HL-60/S4 (cell line): ENCODE results near the gene OGFOD1.
"Not testable (repeated sequence)": the region's sequence is repeated elsewhere in the genome, so short reads cannot be mapped to it uniquely, and the experiment has no call there.

Experiments used
- in situ Hi-C: fragments of 300-500 bp; cut with MboI; formaldehyde crosslinking; loops from 2 replicates; pipeline ENCODE4 v1.14.3; 2022; ENCODE audit warnings: low sequenced_read_pairs

The OGFOD1 gene

DNA sequence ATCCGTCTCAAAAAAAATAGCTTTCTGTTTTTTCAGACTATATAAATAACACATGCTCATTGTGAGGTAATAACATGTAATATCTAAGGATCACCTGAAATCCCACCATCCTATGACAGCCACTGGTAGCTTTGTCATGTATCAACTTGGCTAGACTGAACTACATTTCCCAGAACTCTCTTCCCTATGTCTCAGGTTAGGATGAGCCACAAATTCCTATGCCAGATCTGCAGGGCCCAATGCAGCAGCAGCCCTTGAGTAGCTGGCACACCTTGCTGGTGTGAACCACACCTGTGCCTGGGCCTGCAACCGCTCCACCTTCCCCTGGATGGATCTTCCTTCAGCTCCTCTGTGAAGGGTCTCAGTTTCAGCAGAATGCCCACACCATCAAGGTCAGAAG, 28.1 kb downstream of the OGFOD1 start:
- in situ Hi-C loops: no loop called here

DNA sequence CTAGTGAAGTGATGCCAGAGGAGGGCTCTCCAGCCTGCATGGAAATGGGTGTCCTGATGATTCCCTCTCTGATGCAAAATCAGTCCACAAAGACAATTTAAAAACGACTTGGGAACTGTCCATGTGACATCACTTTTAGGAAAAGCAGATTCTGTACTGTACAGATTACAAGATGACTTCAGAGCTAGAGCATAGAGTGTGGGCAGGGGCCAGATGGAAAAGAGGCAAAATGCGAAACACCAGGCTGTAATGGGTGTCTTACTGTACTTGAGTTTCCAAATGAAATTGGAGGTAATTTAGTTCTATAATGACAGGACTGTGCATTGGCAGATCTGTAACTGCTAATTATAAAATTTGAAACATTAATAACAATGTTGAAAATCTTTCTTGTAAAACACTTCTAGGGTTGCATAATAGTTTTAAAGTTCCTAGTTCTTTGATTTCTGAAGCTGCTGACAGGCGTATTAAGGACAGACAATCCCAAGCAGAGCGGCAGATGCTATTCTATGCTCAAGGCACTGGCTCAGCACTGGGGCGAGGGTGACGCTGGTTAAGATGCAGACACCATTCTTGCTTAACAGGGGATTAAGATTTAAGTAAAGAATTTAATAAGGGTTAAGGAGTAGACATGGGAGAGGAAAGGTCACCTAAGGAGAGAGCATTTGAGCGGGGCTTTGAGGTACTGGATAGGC, 29.6 kb downstream of the OGFOD1 start:
- in situ Hi-C loops: no loop called here

DNA sequence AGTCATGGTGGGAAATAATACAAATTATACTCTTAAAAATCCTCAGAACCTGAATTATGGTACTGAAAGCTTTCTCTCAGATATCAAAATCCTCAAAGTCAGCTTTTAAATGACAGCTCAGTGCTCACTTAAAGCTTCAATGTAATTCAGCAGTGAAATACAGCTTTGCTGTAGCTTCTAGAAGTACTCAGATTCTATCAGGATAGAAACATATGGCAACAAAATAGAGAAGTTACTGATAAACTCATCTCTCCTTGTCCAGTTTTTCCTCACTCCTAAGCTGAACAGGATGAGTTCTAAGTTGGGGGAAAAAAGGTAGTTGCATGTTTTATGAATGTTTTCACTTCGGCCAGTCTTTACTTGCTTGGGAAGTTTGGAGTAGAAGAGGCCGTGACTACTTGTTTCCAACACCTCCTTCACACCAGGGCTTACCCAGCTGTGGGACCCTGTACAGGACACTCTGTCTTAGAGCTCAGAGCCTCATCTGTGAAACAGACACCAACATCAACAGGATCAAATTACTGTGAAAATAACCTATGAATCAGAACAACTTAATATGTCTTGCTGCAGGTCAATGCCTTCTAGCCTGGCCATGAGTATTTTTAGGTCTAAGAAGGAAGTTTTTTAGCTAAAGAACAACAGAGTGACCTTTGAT, 30.2 kb downstream of the OGFOD1 start:
- in situ Hi-C loops: no loop called here

DNA sequence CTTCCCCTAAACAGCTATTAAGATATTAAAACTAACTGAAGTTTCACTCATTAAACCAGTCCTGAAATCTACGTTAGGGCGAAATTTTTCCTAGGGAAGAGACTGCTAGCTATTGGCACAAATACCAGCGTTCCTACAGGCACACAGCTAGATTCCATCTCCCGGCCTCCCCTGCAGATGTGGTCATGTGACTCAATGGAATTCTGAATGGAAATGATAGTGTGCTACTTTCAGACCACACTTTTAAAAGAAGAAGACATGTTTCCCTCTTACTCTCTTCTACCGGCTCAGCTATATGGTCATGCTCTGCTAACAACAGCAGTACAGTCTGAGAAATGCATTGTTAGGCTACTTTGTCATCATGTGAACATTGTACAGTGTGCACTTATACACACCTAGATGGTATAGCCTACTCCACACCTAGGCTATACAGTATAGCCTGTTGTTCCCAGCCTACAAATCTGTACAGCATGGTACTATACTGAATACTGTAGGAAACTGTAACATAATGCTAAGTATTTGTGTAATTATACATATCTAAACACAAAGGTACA, 31.4 kb downstream of the OGFOD1 start:
- in situ Hi-C loops: no loop called here

DNA sequence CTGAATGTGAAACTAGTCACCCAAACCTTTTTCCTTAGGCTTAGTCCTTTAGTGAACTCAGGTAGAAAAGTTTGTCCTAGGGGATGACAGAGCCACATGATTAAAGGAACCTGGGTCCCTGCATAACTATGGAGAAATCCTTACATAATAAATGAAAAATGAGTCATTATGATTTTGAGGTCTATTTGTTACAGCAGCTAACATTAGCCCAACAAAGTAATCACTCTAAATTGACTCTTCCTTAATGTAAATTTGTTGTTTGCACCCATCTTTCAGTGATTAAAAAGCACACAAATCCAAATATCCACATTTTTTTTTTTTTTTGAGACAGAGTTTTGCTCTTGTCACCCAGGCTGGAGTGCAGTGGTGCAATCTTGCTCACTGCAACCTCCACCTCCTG, 32.0 kb downstream of the OGFOD1 start:
- in situ Hi-C loops: no loop called here

DNA sequence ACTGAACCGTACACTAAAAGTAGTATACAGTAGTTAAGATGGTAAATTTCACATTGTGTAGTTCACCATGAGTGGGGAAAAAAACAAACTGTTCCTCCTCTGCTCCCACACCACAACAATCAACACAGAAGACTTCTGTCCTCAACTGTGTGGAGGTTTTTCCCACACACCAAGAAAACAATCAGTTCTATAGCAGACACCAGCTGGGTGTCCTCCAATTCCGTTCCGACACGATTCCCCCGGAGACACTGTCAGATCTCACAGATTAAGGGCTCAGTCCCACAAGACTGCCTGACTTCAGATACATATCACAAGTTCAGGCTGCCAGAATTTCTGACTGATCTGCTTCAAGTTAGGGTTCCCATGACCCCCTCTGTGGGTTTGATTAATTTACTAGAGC, 36.7 kb downstream of the OGFOD1 start:
- in situ Hi-C loops: no loop called here

DNA sequence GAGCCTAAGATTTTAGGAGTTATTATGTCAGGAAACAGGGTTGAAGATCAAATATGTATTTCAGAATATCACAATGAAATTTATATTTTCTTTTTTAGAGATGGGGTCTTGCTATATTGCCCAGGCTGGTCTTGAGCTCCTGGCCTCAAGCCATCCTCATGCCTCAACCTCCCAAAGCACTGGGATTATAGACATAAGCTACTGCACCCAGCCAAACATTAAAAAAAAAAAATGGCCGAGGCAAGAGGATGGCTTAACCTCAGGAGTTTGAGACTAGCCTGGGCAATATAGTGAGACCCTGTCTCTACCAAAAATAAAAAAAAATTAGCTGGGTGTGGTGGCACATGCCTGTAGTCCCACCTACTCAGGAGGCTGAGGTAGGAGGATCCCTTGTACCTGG, 37.5 kb downstream of the OGFOD1 start:
- in situ Hi-C loops: not testable (repeated sequence)

DNA sequence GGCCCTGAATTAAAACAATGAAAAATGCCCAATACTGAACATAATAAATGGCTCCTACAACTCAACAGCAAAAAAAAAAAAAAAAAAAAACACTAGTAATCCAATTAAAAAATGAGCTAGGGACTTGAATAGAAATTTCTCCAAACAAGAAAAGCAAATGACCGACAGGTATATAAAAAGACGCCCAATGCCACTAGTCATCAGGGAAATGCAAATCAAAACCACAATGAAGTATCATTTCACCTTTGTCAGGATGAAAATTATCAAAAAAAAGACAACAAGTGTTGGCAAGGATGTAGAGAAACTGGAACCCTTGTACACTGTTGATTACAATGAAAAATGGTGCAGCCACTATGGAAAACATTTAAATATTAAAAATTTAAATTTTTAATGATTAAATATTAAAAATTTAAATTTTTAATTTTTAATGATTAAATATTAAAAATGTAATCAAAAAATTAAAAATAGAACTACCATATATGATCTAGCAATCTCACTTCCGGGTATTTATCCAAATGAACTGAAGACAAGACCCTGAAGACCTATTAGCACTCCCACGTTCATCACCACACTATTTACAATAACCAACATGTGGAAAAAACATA, 40.4 kb downstream of the OGFOD1 start:
- in situ Hi-C loops: no loop called here

DNA sequence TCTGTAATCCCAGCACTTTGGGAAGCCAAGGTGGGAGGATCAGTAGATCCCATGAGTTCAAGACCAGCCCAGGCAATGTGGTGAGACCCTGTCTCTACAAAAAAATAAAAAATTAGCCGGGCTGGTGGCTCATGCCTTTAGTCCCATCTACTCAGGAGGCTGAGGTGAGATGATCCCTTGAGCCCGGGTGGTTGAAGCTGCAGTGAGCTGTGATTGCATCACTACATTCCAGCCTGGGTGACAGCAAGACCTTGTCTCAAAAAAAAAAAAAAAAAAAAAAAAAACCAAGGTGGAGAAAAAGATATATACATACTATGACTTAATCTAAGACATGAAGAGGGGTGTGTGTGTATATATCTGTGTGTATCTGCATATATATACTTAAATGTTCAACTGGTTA, 41.8 kb downstream of the OGFOD1 start:
- in situ Hi-C loops: no loop called here

DNA sequence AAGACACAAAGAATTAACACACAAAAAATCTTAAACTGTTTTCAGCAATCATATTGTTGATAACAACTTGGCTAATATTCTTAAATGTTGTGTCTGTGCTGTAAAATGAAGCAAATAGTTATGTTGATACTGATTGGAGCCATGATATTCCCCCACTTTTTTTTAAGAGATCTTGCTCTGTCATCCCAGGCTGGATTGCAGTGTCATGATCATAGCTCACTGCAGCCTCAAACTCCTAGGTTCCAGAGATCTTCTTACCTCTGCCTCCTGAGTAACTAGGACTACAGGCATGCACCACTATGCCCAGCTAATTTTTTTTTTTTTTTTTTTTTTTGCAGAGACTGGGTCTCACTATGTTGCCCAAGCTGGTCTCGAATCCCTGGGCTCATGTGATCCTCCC, 42.5 kb downstream of the OGFOD1 start:
- in situ Hi-C loops: no loop called here

DNA sequence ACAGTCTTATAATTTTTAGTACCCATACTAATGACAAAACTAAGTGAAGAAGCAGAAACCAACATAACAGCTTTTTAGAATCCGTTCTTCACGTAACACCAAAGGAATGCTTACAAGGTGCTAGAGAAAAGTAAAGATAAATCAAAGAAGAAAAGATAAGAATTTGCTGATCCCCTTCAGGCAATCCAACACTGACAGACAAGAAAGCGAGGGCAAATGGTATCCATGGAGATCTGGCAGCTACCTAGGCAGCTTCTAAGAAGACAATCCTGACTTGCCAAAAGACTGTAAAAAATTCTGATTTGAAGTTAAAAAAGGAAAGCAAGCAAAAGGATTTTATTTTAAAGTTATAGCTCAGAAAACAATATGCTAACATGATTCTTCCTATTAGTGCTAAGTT, 53.8 kb downstream of the OGFOD1 start:
- in situ Hi-C loops: loop anchor here (25.0 kb wide), 1 partner anchor 107 kb away; the partner anchor contains the start of gene MT2A

DNA sequence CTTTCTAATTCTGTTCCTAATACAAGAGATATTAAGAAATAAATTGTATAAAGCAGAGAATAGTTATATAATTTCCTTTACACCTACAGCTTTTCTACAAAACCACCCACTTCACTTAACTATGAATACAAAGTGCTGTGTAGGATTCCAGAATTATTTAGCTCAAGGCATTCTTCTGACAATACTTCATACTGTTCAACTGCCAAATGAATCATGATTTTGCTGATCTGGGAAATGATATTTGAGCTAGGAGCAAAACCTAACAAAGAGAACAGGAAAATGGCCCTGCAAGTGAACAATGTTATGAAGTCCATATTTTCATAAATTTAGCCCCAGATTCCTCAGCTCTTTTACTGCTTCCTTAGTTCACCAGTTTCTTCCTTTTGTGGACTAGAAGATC, 55.6 kb downstream of the OGFOD1 start:
- in situ Hi-C loops: loop anchor here (25.0 kb wide), 1 partner anchor 105 kb away; the partner anchor contains the start of gene MT2A

DNA sequence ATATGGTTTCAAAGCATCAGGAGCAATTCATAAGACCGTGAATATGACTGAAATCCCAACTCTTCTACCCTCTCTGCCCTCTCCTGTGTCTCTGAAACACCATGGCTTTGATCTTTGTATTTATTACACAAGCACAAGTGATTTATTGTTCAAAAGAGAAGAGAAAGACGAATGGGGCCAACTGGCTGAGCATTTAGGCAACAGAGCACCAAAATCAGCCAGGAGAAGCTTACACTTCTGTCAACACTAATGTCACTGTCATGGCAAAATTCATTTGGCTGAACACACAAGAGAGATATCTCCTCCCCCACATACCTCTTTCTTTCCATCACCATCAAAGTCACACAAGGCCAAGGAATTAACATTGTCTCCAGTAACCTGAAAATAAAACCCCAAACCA, 59.2 kb downstream of the OGFOD1 start:
- in situ Hi-C loops: loop anchor here (25.0 kb wide), 1 partner anchor 102 kb away; the partner anchor contains the start of gene MT2A

DNA sequence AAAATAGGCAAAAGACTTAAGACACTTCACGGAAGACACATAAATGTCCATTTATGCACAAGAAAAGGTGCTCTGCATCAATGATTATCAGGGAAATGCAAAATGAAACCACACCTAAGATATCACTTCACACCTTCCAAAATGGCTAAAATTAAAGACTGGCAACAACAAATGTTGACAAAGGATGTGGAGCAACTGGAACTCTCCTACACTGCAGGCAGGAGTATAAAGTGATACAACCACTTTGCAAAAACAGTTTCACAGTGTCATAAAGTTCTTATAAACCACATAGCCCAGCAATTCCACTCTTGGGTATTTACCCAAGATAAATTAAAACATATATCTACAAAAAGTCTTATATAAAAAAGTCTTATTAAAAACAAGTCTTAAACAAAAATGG, 60.7 kb downstream of the OGFOD1 start:
- in situ Hi-C loops: loop anchor here (25.0 kb wide), 1 partner anchor 100 kb away; the partner anchor contains the start of gene MT2A

DNA sequence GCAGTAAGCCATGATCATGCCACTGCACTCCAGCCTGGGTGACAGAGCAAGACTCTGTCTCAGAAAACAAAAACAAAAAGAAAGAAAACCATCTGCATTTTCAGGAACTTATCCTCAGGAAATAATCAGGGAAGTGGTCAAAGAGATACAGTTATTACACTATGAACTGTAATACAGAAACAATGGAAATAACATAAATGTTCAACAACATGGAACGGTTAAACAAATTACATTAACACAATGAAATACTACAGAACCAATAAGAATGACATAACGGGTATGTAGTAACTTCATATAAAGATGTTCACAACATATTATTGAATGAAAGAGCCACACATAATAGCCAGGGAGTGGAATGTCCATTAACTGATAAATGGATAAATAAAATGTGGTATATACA, 61.7 kb downstream of the OGFOD1 start:
- in situ Hi-C loops: loop anchor here (25.0 kb wide), 1 partner anchor 99 kb away; the partner anchor contains the start of gene MT2A

DNA sequence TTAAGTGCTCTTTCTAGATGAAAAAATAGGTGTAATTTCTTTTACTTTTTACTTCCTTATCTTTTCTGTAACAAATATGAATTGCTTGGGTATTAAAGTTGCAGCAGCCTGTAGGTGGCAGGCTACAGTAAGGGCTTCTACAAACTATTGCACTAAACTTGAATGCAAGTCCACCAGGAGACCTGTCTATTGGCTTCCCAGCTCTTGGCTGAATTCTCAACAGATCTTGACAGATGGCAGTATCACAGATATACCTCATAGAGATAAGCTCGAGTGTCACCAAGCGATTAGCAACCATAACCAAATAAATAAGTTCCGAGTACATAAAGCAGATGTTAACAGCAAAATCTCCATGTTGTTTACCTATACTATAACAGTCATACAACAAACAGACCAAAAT, 62.6 kb downstream of the OGFOD1 start:
- in situ Hi-C loops: loop anchor here (25.0 kb wide), 1 partner anchor 98 kb away; the partner anchor contains the start of gene MT2A

DNA sequence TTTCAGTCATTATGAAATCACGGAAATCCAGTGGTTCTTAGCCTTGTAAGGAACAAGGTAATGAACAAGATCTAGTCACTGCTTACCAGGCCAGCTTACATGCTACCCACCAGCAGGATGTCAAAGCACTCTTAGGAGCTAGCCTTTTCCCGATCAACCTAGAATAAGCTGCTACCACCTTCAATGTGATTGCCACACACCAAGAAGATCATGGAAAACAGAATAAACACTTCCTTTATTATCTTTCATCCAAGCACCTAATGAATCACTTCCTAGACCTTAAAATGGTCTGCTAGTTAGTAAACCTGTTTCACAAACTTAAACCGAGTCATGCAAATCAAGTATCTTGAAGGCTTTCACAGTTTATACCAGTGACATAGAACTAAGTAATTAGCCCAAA, 63.5 kb downstream of the OGFOD1 start:
- in situ Hi-C loops: loop anchor here (25.0 kb wide), 1 partner anchor 97 kb away; the partner anchor contains the start of gene MT2A

DNA sequence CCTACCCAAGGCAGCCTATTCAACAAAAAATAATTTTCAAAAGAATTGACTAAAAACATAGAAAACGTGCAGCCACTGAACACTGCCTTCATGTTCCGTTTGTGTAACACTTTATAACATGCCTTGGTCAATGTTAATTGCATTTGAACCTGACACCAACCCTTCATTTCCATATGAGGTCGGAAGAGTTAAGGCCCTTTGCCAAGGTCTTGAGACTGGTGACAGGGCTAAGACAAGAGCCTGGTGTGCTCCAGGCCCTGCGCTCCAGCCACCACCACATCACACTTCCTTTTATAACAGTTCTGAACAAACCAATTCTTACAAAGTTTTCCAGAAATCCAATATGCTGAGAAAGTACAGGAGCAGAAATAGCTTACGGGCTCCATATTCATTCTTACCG, 64.3 kb downstream of the OGFOD1 start:
- in situ Hi-C loops: loop anchor here (25.0 kb wide), 1 partner anchor 97 kb away; the partner anchor contains the start of gene MT2A

DNA sequence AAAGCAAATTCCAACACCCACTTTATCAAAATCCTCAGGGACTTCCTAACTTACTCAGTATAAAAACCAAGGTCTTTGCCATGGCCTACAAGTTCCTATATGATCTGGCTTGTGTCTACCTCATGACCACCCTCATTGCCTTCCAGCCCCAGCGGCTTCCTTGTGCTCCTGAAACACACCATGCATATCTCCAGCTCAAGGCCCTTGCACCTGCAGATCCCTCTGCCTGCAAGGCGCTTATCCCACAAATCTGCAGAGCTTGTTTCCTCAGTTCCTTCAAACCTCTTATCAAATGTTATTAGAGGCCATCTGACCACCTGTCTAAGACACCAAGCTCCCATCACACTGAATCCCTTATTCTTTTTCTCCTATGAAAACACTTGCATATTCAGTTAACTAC, 65.9 kb downstream of the OGFOD1 start:
- in situ Hi-C loops: loop anchor here (25.0 kb wide), 1 partner anchor 95 kb away; the partner anchor contains the start of gene MT2A

DNA sequence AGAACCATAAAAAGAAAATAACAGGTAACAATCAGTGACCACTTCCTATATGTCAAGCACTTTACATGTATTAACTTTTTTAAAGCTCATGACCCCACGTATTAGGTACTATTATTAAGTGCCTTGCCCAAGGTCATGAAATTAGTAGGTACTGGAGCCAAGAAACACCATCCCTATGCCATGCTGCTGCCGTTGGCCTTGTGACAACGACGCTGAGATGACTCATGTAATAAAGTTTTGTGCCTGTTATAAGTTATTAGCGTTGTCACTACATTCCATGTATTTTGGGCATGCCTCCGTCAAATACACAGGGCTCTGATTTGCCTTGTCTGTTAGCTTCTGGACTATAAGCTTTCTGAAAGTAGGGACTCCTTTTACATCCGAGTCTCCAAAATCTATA, 67.1 kb downstream of the OGFOD1 start:
- in situ Hi-C loops: loop anchor here (25.0 kb wide), 1 partner anchor 94 kb away; the partner anchor contains the start of gene MT2A
